HepG2 (cell line): Measurements from ENCODE around the gene QSOX2. TPM values are rescaled to one million over a fixed set of nuclear protein-coding genes. Genes with fewer than 3 reads are reported as not detected.

Source experiments
- FOXP1 ChIP-seq, 2 experiments: fragments of 450-650 bp in 1 of 2; IDR thresholded peaks; 2 replicates each; pipeline ENCODE4 v1.6.1; 2017 to 2018; ENCODE audit warnings: antibody characterized with exemption in 1 of 2
- JUNB ChIP-seq: sonication (generic); formaldehyde crosslinking; IDR thresholded peaks from 2 replicates; pipeline ENCODE4 v1.8.0; 2022; ENCODE audit warnings: missing genetic modification reagents, mild to moderate bottlenecking, borderline replicate concordance
- MXD1 ChIP-seq: sonication (generic); formaldehyde crosslinking; IDR thresholded peaks from 2 replicates; pipeline ENCODE4 v1.4.0; 2020; ENCODE audit warnings: mild to moderate bottlenecking, missing genetic modification reagents
- NFAT5 ChIP-seq: sonication (generic); formaldehyde crosslinking; IDR thresholded peaks from 2 replicates; pipeline ENCODE4 v1.4.0; 2020; ENCODE audit warnings: missing genetic modification reagents
- REST ChIP-seq, 2 experiments: IDR thresholded peaks; 2 replicates each; pipeline ENCODE4 v1.6.1; 2011 to 2012; ENCODE audit warnings: low read length in 2 of 2, borderline replicate concordance in 1 of 2, low read depth in 1 of 2, mild to moderate bottlenecking in 1 of 2, moderate library complexity in 1 of 2
- TCF12 ChIP-seq, 2 experiments: fragments of 450-650 bp in 1 of 2; sonication (generic) in 1 of 2; formaldehyde crosslinking in 1 of 2; IDR thresholded peaks; 2 replicates each; pipeline versions ENCODE4 v1.6.1 to v1.8.0; 2017 to 2022; ENCODE audit warnings: antibody characterized with exemption in 1 of 2, mild to moderate bottlenecking in 1 of 2, missing genetic modification reagents in 1 of 2, moderate library complexity in 1 of 2
- TFAP4 ChIP-seq: sonication (generic); IDR thresholded peaks from 2 replicates; pipeline ENCODE4 v1.6.1; 2016; ENCODE audit warnings: low read depth, borderline replicate concordance
- TP53 ChIP-seq: sonication (generic); formaldehyde crosslinking; conservative IDR thresholded peaks from 2 replicates; pipeline ENCODE4 v1.4.0; 2020; ENCODE audit warnings: missing genetic modification reagents
- ZNF431 ChIP-seq: sonication (generic); formaldehyde crosslinking; IDR thresholded peaks from 2 replicates; pipeline ENCODE4 v1.9.0; 2022; ENCODE audit warnings: missing genetic modification reagents, low read depth, mild to moderate bottlenecking, borderline replicate concordance
- ZNF609 ChIP-seq: sonication (generic); formaldehyde crosslinking; IDR thresholded peaks from 2 replicates; pipeline ENCODE4 v1.4.0; 2020; ENCODE audit warnings: mild to moderate bottlenecking, missing genetic modification reagents, borderline replicate concordance
- polyA plus RNA-seq, 8 experiments: library from polyadenylated mRNA; depleted of rRNA in 3 of 8; stranded (reverse) in 7 of 8; unstranded in 1 of 8; fragments of >200 nt; fragmentation: Illumina TruSeq in 4 of 8; extraction: Trizol in 4 of 8; gene quantifications; 2 replicates each; pipeline versions ENCODE4 v1.2.1 to v1.2.3, GENCODE V29; 2011 to 2016; ENCODE audit warnings: low read depth in 4 of 8, missing spikeins in 1 of 8, mixed read lengths in 1 of 8; ENCODE audit not compliant: insufficient read depth in 1 of 8
- total RNA-seq, 5 experiments: library from RNA; depleted of rRNA; stranded (reverse); fragments of >200 nt; fragmentation: Illumina TruSeq; extraction: Trizol; gene quantifications; 2 replicates each; pipeline ENCODE4 v1.2.3, GENCODE V29; 2016; ENCODE audit warnings: low read depth in 1 of 5

The QSOX2 gene
- total and polyA plus RNA-seq, 2 of the 13 experiments (the other 11 are each of a cell fraction or from before 2014, with no cell fraction given) = 27.1 to 42.1 TPM

GRCh38 chr9:136244122-136244968 is 1.3 kb downstream of the QSOX2 start (continued):
- TF ChIP-seq ZNF609 (CRISPR knock-in tag) (peak; percentile 67; the same call in 1 of the 2 replicates), NFAT5 (CRISPR knock-in tag) (no peak), FOXP1 (IDR thresholded peaks at IDR 0.05) (no peak), FOXP1 (CRISPR knock-in tag; IDR thresholded peaks at IDR 0.05) (peak; percentile 55), REST (IDR thresholded peaks at IDR 0.05; ENCODE audit: borderline replicate concordance in 1 of 2, low read depth in 1 of 2, low read length in 2 of 2) (no peak), ZNF431 (CRISPR knock-in tag) (no peak), JUNB (CRISPR knock-in tag) (no peak), TCF12 (IDR thresholded peaks at IDR 0.05) (no peak), TCF12 (CRISPR knock-in tag; IDR thresholded peaks at IDR 0.05) (no peak), TP53 (no peak), TFAP4 (no peak), MXD1 (CRISPR knock-in tag) (no peak)
